T-helper 1 cell treated with Interleukin-12 subunit alpha and Interleukin-12 subunit beta and Interleukin-4 antibody, amounts not matched to agents 30 ng/mL and 1 ng/mL, for 36 hours (primary cell): ENCODE results near the gene EVI2A. TPM values are rescaled to one million over a fixed set of nuclear protein-coding genes. Genes with fewer than 3 reads are reported as not detected.
"Not testable (repeated sequence)": the region's sequence is repeated elsewhere in the genome, so short reads cannot be mapped to it uniquely, and the experiment has no call there.

ENCODE experiments used
- intact Hi-C: fragments of 100-400 bp; cut with micrococcal nuclease; formaldehyde crosslinking; loops from one replicate; pipeline ENCODE4 v1.15.1; 2024
- total RNA-seq: library from RNA; stranded (reverse); gene quantifications from 2 replicates; pipeline ENCODE4 v1.2.3, GENCODE V29; 2022

Gene EVI2A
- total RNA-seq, 1 donor from 2014 or later, result 59.5 TPM

GRCh38 chr17:31313982-31314781 is 7.2 kb downstream of the EVI2A start, which contains the start of gene EVI2B:
EVI2B (minus strand) TSS chr17:31314054; CDS start chr17:31305609, 8,445 bp downstream.
- intact Hi-C loops, result loop anchor here (5.0 to 10.0 kb wide), 7 partner anchors 157 to 1041 kb away; partner anchors contain the start of genes ATAD5, TEFM, UTP6 and ZNF207

- intact Hi-C loops, result loop anchor here (5.0 to 10.0 kb wide), 7 partner anchors 155 to 1043 kb away; partner anchors contain the start of genes ATAD5, TEFM, UTP6 and ZNF207
Measured at GRCh38 chr17:31312223-31312622, 9.2 kb downstream of the EVI2A start.

DNA sequence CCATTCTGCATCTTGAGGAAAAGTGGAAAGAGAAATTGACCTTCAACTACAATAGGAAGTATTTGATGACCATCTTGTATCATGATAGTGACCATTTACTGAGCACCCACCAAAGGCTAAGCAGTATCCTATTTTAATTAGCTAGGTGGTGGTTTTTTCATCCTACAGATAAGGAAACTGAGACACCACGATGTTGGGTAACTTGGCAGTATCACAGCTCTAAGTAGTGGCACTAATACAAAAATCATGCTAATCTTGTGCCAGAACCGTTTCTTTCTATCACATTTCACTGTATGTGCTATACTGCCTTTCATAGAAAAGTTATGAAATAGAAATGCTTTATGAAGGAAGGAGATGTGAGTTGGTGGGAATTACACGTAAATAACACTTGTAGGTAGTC is 9.9 kb downstream of the EVI2A start:
- intact Hi-C loops, result loop anchor here (5.0 to 10.0 kb wide), 7 partner anchors 154 to 1043 kb away; partner anchors contain the start of genes ATAD5, TEFM, UTP6 and ZNF207

- intact Hi-C loops, result loop anchor here (1.0 to 10.0 kb wide), 9 partner anchors 10 to 1044 kb away; partner anchors contain the start of genes ATAD5, EVI2A, TEFM and UTP6
Measured at GRCh38 chr17:31310886-31311285, 10.5 kb downstream of the EVI2A start.

GRCh38 chr17:31310260-31310659 is 11.2 kb downstream of the EVI2A start:
- intact Hi-C loops, result loop anchor here (1.0 to 10.0 kb wide), 9 partner anchors 11 to 1045 kb away; partner anchors contain the start of genes ATAD5, EVI2A, TEFM and UTP6

GRCh38 chr17:31309556-31309955 is 11.9 kb downstream of the EVI2A start:
- intact Hi-C loops, result no loop called here

- intact Hi-C loops, result no loop called here
Measured at GRCh38 chr17:31308372-31309334, 12.8 kb downstream of the EVI2A start.

GRCh38 chr17:31307640-31308039 is 13.8 kb downstream of the EVI2A start:
- intact Hi-C loops, result loop anchor here (2.0 kb wide), 1 partner anchor 13 kb away; the partner anchor contains the start of gene EVI2A

DNA sequence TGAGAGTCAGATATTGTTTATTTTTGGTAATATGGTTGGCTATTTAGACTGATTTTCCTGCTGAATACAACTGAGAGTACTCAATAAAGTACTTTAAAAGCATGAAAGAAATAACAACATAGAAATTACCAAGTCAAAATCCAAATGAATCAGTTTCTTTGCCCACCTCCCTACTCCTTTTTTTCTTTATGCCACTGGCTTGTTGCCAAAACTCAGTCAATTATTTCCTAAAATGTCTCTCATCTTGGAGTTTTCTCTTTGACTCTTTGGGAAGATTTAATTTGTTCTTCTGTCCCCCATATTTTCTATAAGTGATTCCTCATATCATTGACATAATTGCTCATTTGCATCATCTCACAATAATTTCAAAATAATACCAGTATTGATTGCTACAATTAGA is 21.8 kb downstream of the EVI2A start:
- intact Hi-C loops, result no loop called here

DNA sequence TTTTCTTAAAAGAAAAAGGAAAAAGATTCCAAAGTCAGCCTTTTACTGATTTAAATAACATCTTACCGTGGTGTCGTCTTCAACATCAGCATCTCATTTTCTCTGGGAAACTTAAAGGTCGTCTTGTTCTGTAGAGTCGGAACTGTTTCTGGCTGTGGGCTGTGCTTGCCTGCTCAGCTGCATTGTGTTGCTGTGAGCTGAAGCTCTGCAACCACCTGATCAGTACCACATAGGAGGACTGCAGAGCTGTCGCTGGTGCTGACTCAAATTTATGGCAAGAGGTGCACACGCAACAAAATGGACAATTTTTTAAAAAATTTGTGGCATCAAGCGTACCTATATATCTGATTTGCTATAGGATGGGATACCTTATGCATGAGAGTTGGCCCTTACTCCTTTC is 24.3 kb downstream of the EVI2A start, which contains the start of gene OMG:
OMG (minus strand) TSS at position 150 of the 400 bp plus-strand sequence. CDS start 908 bp downstream, outside the sequence.
- intact Hi-C loops, result no loop called here

- intact Hi-C loops, result no loop called here
Measured at GRCh38 chr17:31296142-31296541, 25.3 kb downstream of the EVI2A start.

- intact Hi-C loops, result no loop called here
Measured at GRCh38 chr17:31295489-31295871, 25.9 kb downstream of the EVI2A start.

- intact Hi-C loops, result no loop called here
Measured at GRCh38 chr17:31294820-31295488, 26.5 kb downstream of the EVI2A start.

DNA sequence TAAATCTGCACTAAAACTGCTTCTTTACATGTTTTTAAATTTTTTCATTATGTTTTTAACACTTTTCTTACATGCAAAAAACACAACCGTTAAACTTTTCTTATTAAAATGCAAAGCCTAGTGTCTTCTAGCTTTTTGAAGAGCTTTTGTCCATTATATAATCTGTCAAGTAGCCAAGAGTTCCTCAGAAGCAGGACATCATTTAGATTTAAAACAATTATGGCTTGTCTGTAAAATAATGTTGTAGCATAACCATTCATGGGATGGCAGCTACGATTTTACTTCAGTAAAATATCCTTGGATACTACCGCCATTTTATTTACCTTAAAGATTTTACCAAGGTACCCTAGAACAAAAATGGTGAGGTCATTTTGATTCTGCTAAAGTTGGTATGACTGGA is 27.2 kb downstream of the EVI2A start:
- intact Hi-C loops, result no loop called here

- intact Hi-C loops, result no loop called here
Measured at GRCh38 chr17:31293581-31293980, 27.8 kb downstream of the EVI2A start.

DNA sequence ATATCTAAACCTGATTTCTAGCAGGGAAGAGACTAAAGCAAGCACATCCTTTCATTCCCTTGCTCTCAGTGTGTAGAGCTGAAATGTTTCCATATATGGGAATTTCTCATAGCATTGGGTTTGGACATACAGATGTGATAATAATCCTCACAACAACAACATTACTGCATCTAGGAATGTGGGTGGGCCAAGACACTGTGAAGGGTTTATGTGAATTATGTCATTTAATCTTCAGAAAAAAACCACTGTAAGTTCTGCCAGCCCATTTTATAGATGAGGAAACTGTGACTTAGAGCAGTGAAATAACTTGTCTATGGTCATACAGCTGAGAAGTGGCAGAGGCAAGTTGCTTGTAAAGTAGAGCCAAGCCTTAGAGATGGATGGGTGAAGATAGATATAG is 29.6 kb downstream of the EVI2A start:
- intact Hi-C loops, result no loop called here

- intact Hi-C loops, result no loop called here
Measured at GRCh38 chr17:31289790-31290189, 31.6 kb downstream of the EVI2A start.

DNA sequence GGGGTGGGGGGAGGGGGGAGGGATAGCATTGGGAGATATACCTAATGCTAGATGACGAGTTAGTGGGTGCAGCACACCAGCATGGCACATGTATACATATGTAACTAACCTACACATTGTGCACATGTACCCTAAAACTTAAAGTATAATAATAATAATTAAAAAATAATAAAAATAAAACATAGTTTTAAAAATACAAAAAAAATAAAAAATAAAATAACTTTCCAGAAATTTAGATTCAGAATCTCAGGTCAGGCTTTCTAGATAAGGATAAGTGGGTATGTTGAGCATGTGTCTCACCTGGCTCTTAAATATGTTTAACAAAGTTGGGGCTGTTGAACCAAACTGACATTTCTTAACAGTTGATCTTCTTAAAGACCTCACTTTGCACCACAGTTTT is 33.5 kb downstream of the EVI2A start:
- intact Hi-C loops, result not testable (repeated sequence)

GRCh38 chr17:31286587-31286986 is 34.8 kb downstream of the EVI2A start:
- intact Hi-C loops, result no loop called here

DNA sequence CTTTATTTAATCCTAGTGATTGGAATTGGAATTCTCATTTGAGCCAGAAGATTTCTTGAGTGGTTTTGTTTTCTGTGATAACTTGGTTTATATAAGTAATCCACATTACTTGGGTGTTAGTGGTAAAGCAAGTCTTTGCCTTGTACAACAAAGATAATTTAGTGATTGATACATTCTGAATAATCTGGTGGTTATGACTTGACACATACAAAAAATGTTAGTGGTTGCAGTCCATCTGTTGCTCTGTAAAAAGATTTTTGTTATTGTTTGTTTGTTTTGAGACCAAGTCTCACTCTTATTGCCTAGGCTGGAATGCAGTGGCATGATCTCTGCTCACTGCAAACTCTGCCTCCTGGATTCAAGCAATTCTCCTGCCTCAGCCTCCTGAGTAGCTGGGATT is 37.6 kb downstream of the EVI2A start:
- intact Hi-C loops, result no loop called here

DNA sequence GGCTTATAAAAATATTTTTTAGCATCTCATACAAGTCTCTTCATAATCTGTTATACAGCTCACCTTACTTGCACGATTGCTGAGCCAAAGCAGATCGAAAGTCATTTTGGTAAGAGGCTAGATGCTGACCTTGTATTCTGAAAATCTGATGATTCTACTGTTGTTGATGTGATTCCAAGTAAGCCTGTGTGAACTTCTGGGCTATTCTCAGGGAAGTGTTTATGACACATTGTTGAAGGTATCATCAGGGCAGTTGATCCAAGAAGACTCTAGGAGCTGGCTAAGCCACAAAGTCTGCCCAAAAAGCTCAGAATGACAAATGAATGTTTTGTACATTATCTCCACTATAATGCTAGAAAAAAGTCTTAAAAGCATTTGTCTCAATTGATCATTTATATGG is 40.4 kb downstream of the EVI2A start:
- intact Hi-C loops, result no loop called here
